Neural cell (in vitro differentiated cells): ENCODE measurements around the gene SRSF12. TPM values are rescaled to one million over a fixed set of nuclear protein-coding genes. Genes with fewer than 3 reads are reported as not detected.

ENCODE experiments used
- H2AFZ ChIP-seq: fragments of 200-600, 300-800 bp; sonication (generic), shearing (Covaris generic); 2 replicates; pipeline ENCODE4 v1.6.0; 2014; ENCODE audit warnings: low read depth, mild to moderate bottlenecking, antibody characterized with exemption, low read length, moderate library complexity
- H3F3A ChIP-seq: fragments of 200-600 bp; shearing (Covaris generic); 2 replicates; pipeline ENCODE4 v1.6.1; 2016; ENCODE audit warnings: mild to moderate bottlenecking, moderate library complexity, mixed read lengths, antibody characterized with exemption, low read length; ENCODE audit not compliant: insufficient read depth, poor library complexity, severe bottlenecking
- H3K27ac ChIP-seq: fragments of 200-600, 300-800 bp; sonication (generic), shearing (Covaris generic); 2 replicates; pipeline ENCODE4 v1.5.1; 2014; ENCODE audit warnings: mild to moderate bottlenecking, low read length, moderate library complexity
- H3K27me3 ChIP-seq: fragments of 300-800, 200-600 bp; sonication (generic), shearing (Covaris generic); 2 replicates; pipeline ENCODE4 v1.6.0; 2014; ENCODE audit warnings: mild to moderate bottlenecking, low read depth, low read length, moderate library complexity; ENCODE audit not compliant: insufficient read depth
- H3K36me3 ChIP-seq: fragments of 300-800, 200-600 bp; sonication (generic), shearing (Covaris generic); 2 replicates; pipeline ENCODE4 v1.5.1; 2014; ENCODE audit warnings: mild to moderate bottlenecking, antibody characterized with exemption, low read length, moderate library complexity; ENCODE audit not compliant: insufficient read depth
- H3K4me2 ChIP-seq: fragments of 300-800, 200-600 bp; sonication (generic), shearing (Covaris generic); 2 replicates; pipeline ENCODE4 v1.6.0; 2014; ENCODE audit warnings: mild to moderate bottlenecking, low read length
- H3K4me3 ChIP-seq: fragments of 300-800, 200-600 bp; sonication (generic), shearing (Covaris generic); 2 replicates; pipeline ENCODE4 v1.5.1; 2014; ENCODE audit warnings: mild to moderate bottlenecking, low read length, moderate library complexity
- H3K79me2 ChIP-seq: fragments of 200-600 bp; shearing (Covaris generic); replicated peaks from 2 replicates; pipeline ENCODE4 v1.6.0; 2014; ENCODE audit warnings: mild to moderate bottlenecking, low read length, moderate library complexity; ENCODE audit not compliant: insufficient read depth
- H3K9ac ChIP-seq: fragments of 300-800, 200-600 bp; sonication (generic), shearing (Covaris generic); 2 replicates; pipeline ENCODE4 v1.6.1; 2016; ENCODE audit warnings: mild to moderate bottlenecking, low read length, mixed read lengths
- H3K9me2 ChIP-seq: fragments of 200-600 bp; shearing (Covaris generic); 2 replicates; pipeline ENCODE4 v1.6.1; 2016; ENCODE audit warnings: mild to moderate bottlenecking, low read length, mixed read lengths; ENCODE audit not compliant: insufficient read depth
- H3K9me3 ChIP-seq: fragments of 200-600, 300-800 bp; sonication (generic), shearing (Covaris generic); 2 replicates; pipeline ENCODE4 v1.6.1; 2016; ENCODE audit warnings: mild to moderate bottlenecking, mixed run types, low read length, moderate library complexity, mixed read lengths
- H4K20me1 ChIP-seq: fragments of 200-600 bp; shearing (Covaris generic); 2 replicates; pipeline ENCODE4 v1.6.1; 2016; ENCODE audit warnings: mild to moderate bottlenecking, mixed run types; ENCODE audit not compliant: insufficient read depth
- EP300 ChIP-seq: fragments of 450-650 bp; conservative IDR thresholded peaks from 2 replicates; pipeline ENCODE4 v1.6.1; 2014; ENCODE audit warnings: antibody characterized with exemption, mild to moderate bottlenecking, moderate library complexity; ENCODE audit not compliant: poor library complexity, severe bottlenecking
- EZH2 ChIP-seq: fragments of 200-600, 300-800 bp; shearing (Covaris generic), sonication (generic); IDR thresholded peaks from 2 replicates; pipeline ENCODE4 v1.6.1; 2014; ENCODE audit warnings: antibody characterized with exemption, low read length, borderline replicate concordance, mild to moderate bottlenecking; ENCODE audit not compliant: insufficient read depth, poor library complexity, severe bottlenecking
- MXI1 ChIP-seq: fragments of 450-650 bp; conservative IDR thresholded peaks from 2 replicates; pipeline ENCODE4 v1.6.1; 2014; ENCODE audit warnings: antibody characterized with exemption, mild to moderate bottlenecking; ENCODE audit not compliant: poor library complexity, severe bottlenecking
- POLR2AphosphoS5 ChIP-seq: IDR thresholded peaks from 2 replicates; pipeline ENCODE4 v1.6.1; 2012
- RAD21 ChIP-seq: fragments of 450-650 bp; conservative IDR thresholded peaks from 2 replicates; pipeline ENCODE4 v1.6.1; 2014; ENCODE audit warnings: antibody characterized with exemption, mild to moderate bottlenecking, moderate library complexity
- SMC3 ChIP-seq: fragments of 450-650 bp; conservative IDR thresholded peaks from 2 replicates; pipeline ENCODE4 v1.6.1; 2014; ENCODE audit warnings: antibody characterized with exemption, mild to moderate bottlenecking, moderate library complexity; ENCODE audit not compliant: poor library complexity
- TAF1 ChIP-seq: IDR thresholded peaks from 2 replicates; pipeline ENCODE4 v1.6.1; 2012; ENCODE audit warnings: low read depth
- polyA plus RNA-seq: library from polyadenylated mRNA; depleted of rRNA; stranded (reverse); fragments of >200 nt; gene quantifications from 2 replicates; pipeline ENCODE4 v1.2.3, GENCODE V29; 2014
- TF ChIP-seq, protein P1 (sequence below): IDR thresholded peaks from 2 replicates; pipeline ENCODE4 v1.6.1; 2012; ENCODE audit warnings: borderline replicate concordance
- TF ChIP-seq, protein P2 (sequence below): fragments of 450-650 bp; IDR thresholded peaks from 2 replicates; pipeline ENCODE4 v1.5.1; 2014; ENCODE audit warnings: antibody characterized with exemption, mild to moderate bottlenecking, moderate library complexity; ENCODE audit not compliant: poor library complexity, severe bottlenecking

The SRSF12 gene
- polyA plus RNA-seq, 1 donor from 2014 or later: 44.0 TPM

DNA sequence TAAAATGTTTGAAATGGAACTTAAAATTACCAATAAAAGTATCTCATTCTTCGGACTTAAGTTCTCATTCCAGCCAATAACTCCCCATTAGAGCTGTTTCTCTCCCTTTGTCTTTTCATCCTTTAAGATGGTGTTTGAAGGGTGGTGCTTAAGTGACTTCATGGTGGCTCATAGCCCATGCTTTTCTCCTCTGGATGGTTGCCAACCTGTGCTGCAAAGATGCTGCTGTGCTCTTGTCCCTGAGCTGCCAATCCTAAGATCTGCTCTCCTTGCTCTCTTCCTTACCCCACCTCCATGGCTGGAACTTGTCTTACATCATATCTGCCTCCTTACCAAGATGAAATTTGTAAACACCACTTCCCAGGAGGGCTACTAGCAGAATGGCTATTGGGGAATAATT is 68.9 kb downstream of the SRSF12 start:
- no peak overlapping the region for H3K4me2 ChIP-seq
- H2AFZ ChIP-seq: no peak overlapping the region
- no peaks in the 10 kb centered on the region for H3K9me2 ChIP-seq

GRCh38 chr6:89048288-89048923 is 69.5 kb downstream of the SRSF12 start:
- no peak overlapping the region for H2AFZ ChIP-seq
- TF ChIP-seq POLR2AphosphoS5 (no peak), SMC3 (no peak), TAF1 (no peak)
- TF ChIP-seq, protein P1, sequence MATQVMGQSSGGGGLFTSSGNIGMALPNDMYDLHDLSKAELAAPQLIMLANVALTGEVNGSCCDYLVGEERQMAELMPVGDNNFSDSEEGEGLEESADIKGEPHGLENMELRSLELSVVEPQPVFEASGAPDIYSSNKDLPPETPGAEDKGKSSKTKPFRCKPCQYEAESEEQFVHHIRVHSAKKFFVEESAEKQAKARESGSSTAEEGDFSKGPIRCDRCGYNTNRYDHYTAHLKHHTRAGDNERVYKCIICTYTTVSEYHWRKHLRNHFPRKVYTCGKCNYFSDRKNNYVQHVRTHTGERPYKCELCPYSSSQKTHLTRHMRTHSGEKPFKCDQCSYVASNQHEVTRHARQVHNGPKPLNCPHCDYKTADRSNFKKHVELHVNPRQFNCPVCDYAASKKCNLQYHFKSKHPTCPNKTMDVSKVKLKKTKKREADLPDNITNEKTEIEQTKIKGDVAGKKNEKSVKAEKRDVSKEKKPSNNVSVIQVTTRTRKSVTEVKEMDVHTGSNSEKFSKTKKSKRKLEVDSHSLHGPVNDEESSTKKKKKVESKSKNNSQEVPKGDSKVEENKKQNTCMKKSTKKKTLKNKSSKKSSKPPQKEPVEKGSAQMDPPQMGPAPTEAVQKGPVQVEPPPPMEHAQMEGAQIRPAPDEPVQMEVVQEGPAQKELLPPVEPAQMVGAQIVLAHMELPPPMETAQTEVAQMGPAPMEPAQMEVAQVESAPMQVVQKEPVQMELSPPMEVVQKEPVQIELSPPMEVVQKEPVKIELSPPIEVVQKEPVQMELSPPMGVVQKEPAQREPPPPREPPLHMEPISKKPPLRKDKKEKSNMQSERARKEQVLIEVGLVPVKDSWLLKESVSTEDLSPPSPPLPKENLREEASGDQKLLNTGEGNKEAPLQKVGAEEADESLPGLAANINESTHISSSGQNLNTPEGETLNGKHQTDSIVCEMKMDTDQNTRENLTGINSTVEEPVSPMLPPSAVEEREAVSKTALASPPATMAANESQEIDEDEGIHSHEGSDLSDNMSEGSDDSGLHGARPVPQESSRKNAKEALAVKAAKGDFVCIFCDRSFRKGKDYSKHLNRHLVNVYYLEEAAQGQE: no peak
- no peak overlapping the region for H3K4me3 ChIP-seq
- no peaks in the 10 kb centered on the region for H4K20me1 ChIP-seq
- H3K27me3 ChIP-seq: no peaks in the 10 kb centered on the region
- H3K4me2 ChIP-seq: no peak overlapping the region
- H3K9me2 ChIP-seq: no peaks in the 10 kb centered on the region
- no peak overlapping the region for H3K9ac ChIP-seq
- no peaks in the 10 kb centered on the region for H3K36me3 ChIP-seq
- no peaks in the 10 kb centered on the region for H3F3A ChIP-seq
- H3K79me2 ChIP-seq: no peaks in the 10 kb centered on the region
- H3K27ac ChIP-seq: no peak overlapping the region
- H3K9me3 ChIP-seq: no peaks in the 10 kb centered on the region

More for the DNA sequence above, 68.9 kb downstream of the SRSF12 start:
- no peaks in the 10 kb centered on the region for H3K36me3 ChIP-seq
- no peaks in the 10 kb centered on the region for H3F3A ChIP-seq
- H4K20me1 ChIP-seq: no peaks in the 10 kb centered on the region
- H3K79me2 ChIP-seq: no peaks in the 10 kb centered on the region
- TF ChIP-seq EZH2 (no peak), TAF1 (no peak), POLR2AphosphoS5 (no peak), SMC3 (no peak), EP300 (no peak), MXI1 (no peak), RAD21 (no peak)
- TF ChIP-seq, protein P2, sequence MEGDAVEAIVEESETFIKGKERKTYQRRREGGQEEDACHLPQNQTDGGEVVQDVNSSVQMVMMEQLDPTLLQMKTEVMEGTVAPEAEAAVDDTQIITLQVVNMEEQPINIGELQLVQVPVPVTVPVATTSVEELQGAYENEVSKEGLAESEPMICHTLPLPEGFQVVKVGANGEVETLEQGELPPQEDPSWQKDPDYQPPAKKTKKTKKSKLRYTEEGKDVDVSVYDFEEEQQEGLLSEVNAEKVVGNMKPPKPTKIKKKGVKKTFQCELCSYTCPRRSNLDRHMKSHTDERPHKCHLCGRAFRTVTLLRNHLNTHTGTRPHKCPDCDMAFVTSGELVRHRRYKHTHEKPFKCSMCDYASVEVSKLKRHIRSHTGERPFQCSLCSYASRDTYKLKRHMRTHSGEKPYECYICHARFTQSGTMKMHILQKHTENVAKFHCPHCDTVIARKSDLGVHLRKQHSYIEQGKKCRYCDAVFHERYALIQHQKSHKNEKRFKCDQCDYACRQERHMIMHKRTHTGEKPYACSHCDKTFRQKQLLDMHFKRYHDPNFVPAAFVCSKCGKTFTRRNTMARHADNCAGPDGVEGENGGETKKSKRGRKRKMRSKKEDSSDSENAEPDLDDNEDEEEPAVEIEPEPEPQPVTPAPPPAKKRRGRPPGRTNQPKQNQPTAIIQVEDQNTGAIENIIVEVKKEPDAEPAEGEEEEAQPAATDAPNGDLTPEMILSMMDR: no peak
- TF ChIP-seq, protein P1: no peak
- no peak overlapping the region for H3K27ac ChIP-seq
- H3K9ac ChIP-seq: no peak overlapping the region
- H3K27me3 ChIP-seq: no peaks in the 10 kb centered on the region
- no peak overlapping the region for H3K4me3 ChIP-seq
- no peaks in the 10 kb centered on the region for H3K9me3 ChIP-seq
